B cell (primary cell): ENCODE results near the gene TMEM254. TPM values are rescaled to one million over a fixed set of nuclear protein-coding genes. Genes with fewer than 3 reads are reported as not detected.
"Not testable (repeated sequence)": the region's sequence is repeated elsewhere in the genome, so short reads cannot be mapped to it uniquely, and the experiment has no call there.

Experiments used
- ATAC-seq: fragments of 200-7000 bp; cut with Tn5 transposase; one replicate; pipeline ENCODE4 v1.10.0; 2021; ENCODE audit warnings: low read depth, mild to moderate bottlenecking, moderate number of reproducible peaks, moderate library complexity
- CTCF ChIA-PET: fragments of 350-600 bp; sonication (Branson Sonifier 250); formaldehyde crosslinking; loops from one replicate; lab custom pipeline; 2021; ENCODE audit warnings: antibody characterized with exemption, inconsistent platforms; lab: Charles Lee
- POLR2A ChIA-PET: fragments of 350-600 bp; sonication (Branson Sonifier 250); formaldehyde crosslinking; loops from one replicate; lab custom pipeline; 2021; ENCODE audit warnings: antibody characterized with exemption; lab: Charles Lee
- DNase-seq: peaks from one replicate; pipeline ENCODE4 v3.0.0; 2013
- H2AFZ ChIP-seq: 2 replicates; pipeline ENCODE4 v1.6.1; 2012; ENCODE audit warnings: mild to moderate bottlenecking, low read depth, low read length; ENCODE audit not compliant: insufficient read depth, poor library complexity, severe bottlenecking
- H3K27ac ChIP-seq, 2 donors: 1 replicate in 1 of 2; 2 replicates in 1 of 2; pipeline ENCODE4 v1.5.1; 2012 to 2013; ENCODE audit warnings: low read length in 2 of 2, mild to moderate bottlenecking in 2 of 2, moderate library complexity in 1 of 2
- H3K27me3 ChIP-seq, 4 experiments: fragments of 200-600 bp in 1 of 4; sonication (generic) in 1 of 4; replicated peaks in 1 of 4; 1 replicate in 2 of 4; 2 replicates in 2 of 4; pipeline versions ENCODE4 v1.6.1 to v1.7.0; 2013 to 2016; ENCODE audit warnings: low read length in 3 of 4, mild to moderate bottlenecking in 2 of 4, mixed read lengths in 1 of 4, moderate library complexity in 1 of 4; ENCODE audit not compliant: insufficient read depth in 4 of 4, control insufficient read depth in 3 of 4; ENCODE audit errors: control extremely low read depth in 1 of 4
- H3K36me3 ChIP-seq, 2 experiments: replicated peaks in 1 of 2; 1 replicate in 1 of 2; 2 replicates in 1 of 2; pipeline versions ENCODE4 v1.6.1 to v1.7.1; 2013; ENCODE audit warnings: low read length in 1 of 2; ENCODE audit not compliant: insufficient read depth in 2 of 2, control insufficient read depth in 1 of 2; ENCODE audit errors: control extremely low read depth in 1 of 2, extremely low read depth in 1 of 2
- H3K4me1 ChIP-seq, 2 donors: fragments of 200-600 bp in 1 of 2; sonication (generic) in 1 of 2; 1 replicate in 1 of 2; 2 replicates in 1 of 2; pipeline versions ENCODE4 v1.5.1 to v1.6.1; 2013 to 2017; ENCODE audit warnings: low read length in 2 of 2; ENCODE audit not compliant: control insufficient read depth in 2 of 2, insufficient read depth in 2 of 2
- H3K4me2 ChIP-seq: replicated peaks from 2 replicates; pipeline ENCODE3; 2012; ENCODE audit warnings: mild to moderate bottlenecking, low read depth, low read length; ENCODE audit not compliant: poor library complexity, severe bottlenecking
- H3K4me3 ChIP-seq, 5 experiments: fragments of 200-600 bp in 1 of 5; sonication (generic) in 1 of 5; 1 replicate in 3 of 5; 2 replicates in 2 of 5; pipeline versions ENCODE4 v1.5.1 to v1.7.0; 2011 to 2016; ENCODE audit warnings: low read length in 4 of 5, mild to moderate bottlenecking in 4 of 5, low read depth in 2 of 5, control low read depth in 1 of 5, moderate library complexity in 1 of 5; ENCODE audit not compliant: insufficient read depth in 1 of 5; ENCODE audit errors: control extremely low read depth in 1 of 5, extremely low read depth in 1 of 5
- H3K79me2 ChIP-seq: fragments of 200-600 bp; sonication (generic); one replicate; pipeline ENCODE4 v1.6.0; 2016; ENCODE audit warnings: low read length; ENCODE audit not compliant: control insufficient read depth, insufficient read depth
- H3K9ac ChIP-seq: fragments of 200-600 bp; sonication (generic); 2 replicates; pipeline ENCODE4 v1.6.1; 2017; ENCODE audit warnings: mild to moderate bottlenecking, low read length, moderate library complexity
- H3K9me3 ChIP-seq, 3 donors: one replicate each; pipeline versions ENCODE4 v1.6.1 to v1.7.1; 2013; ENCODE audit warnings: low read length in 2 of 3; ENCODE audit not compliant: control insufficient read depth in 2 of 3, insufficient read depth in 1 of 3; ENCODE audit errors: control extremely low read depth in 1 of 3
- H4K20me1 ChIP-seq: 2 replicates; pipeline ENCODE4 v1.6.0; 2012; ENCODE audit warnings: mild to moderate bottlenecking, low read length; ENCODE audit not compliant: insufficient read depth, control insufficient read depth, poor library complexity, severe bottlenecking
- H3K27ac Mint-ChIP-seq: one replicate; pipeline ENCODE4 v1.8.0; 2021; ENCODE audit warnings: mixed read lengths
- H3K27me3 Mint-ChIP-seq: one replicate; pipeline ENCODE4 v1.8.0; 2021; ENCODE audit warnings: mixed read lengths
- H3K4me1 Mint-ChIP-seq: one replicate; pipeline ENCODE4 v1.8.0; 2021; ENCODE audit warnings: mixed read lengths
- H3K4me3 Mint-ChIP-seq: one replicate; pipeline ENCODE4 v1.8.0; 2021; ENCODE audit warnings: mixed read lengths
- H3K9me3 Mint-ChIP-seq: one replicate; pipeline ENCODE4 v1.8.0; 2022; ENCODE audit warnings: mixed read lengths; ENCODE audit not compliant: insufficient read depth
- CTCF ChIP-seq: fragments of 200-600 bp; IDR thresholded peaks from one replicate; pipeline ENCODE4 v1.8.0; 2022; ENCODE audit warnings: antibody characterized with exemption, mild to moderate bottlenecking
- EZH2 ChIP-seq: IDR thresholded peaks from 2 replicates; pipeline ENCODE4 v1.6.1; 2012; ENCODE audit warnings: borderline replicate concordance, low read depth, mild to moderate bottlenecking, moderate library complexity, low read length; ENCODE audit not compliant: insufficient read depth, poor library complexity, severe bottlenecking
- WGBS: methylation state at CpG from one replicate; pipeline ENCODE4 v1.1.5; 2013; ENCODE audit warnings: missing lambda C conversion rate; ENCODE audit not compliant: insufficient coverage; 5-methylcytosine and 5-hydroxymethylcytosine counted together
- intact Hi-C: fragments of 100-400 bp; cut with micrococcal nuclease; formaldehyde crosslinking; loops from one replicate; pipeline ENCODE4 v1.10.0; 2022
- polyA plus RNA-seq: library from polyadenylated mRNA; depleted of rRNA; stranded (reverse); fragments of >200 nt; gene quantifications from 2 replicates; pipeline ENCODE4 v1.2.3, GENCODE V29; 2012
- total RNA-seq, 2 donors: library from RNA; stranded (reverse); fragments of 120-200 nt in 1 of 2; gene quantifications; 1 replicate in 1 of 2; 2 replicates in 1 of 2; pipeline versions ENCODE4 v1.2.3 to v1.2.4, GENCODE V29; 2013 to 2022

The TMEM254 gene
- total and polyA plus RNA-seq, 2 donors (not counting 1 experiment from before 2014, with no cell fraction given), result 9.8 to 13.1 TPM

GRCh38 chr10:80066809-80067208 is 11.7 kb upstream of the TMEM254 start:
- H3K27me3 Mint-ChIP-seq, result peaks cover 7% of the 10 kb centered on the region
- no peaks in the 10 kb centered on the region for H3K79me2 ChIP-seq
- H3K36me3 ChIP-seq, result no peaks in the 10 kb centered on the region
- H3K27ac ChIP-seq, result no peak overlapping the region
- H3K4me3 Mint-ChIP-seq, result no peak overlapping the region
- 90% methylated on average over 2 of the region's 4 CpGs for WGBS
- intact Hi-C loops, result no loop called here
- H3K9ac ChIP-seq, result no peak overlapping the region
- no peak overlapping the region for H3K4me3 ChIP-seq
- H3K4me1 ChIP-seq, result no peaks in the 10 kb centered on the region
- no peak overlapping the region for H3K4me2 ChIP-seq
- no peaks in the 10 kb centered on the region for H4K20me1 ChIP-seq
- no peaks in the 10 kb centered on the region for H3K9me3 Mint-ChIP-seq
- no peak overlapping the region for H2AFZ ChIP-seq
- no peaks in the 10 kb centered on the region for H3K4me1 Mint-ChIP-seq
- POLR2A ChIA-PET, result no interaction called here
- TF ChIP-seq EZH2, result no peak
- TF ChIP-seq CTCF, result no peak
- H3K9me3 ChIP-seq, result peaks cover 0 to 2% (median 0%) of the 10 kb centered on the region in 3 donors
- DNase-seq, result no peak
- CTCF ChIA-PET, result interaction anchor here (0.7 to 1.6 kb wide), 3 partner anchors 8 to 194 kb away, joined by 3 to 6 read pairs (median 3); no protein-coding TSS in a partner anchor
- H3K27me3 ChIP-seq, result peaks cover 0 to 3% (median 0%) of the 10 kb centered on the region in 4 experiments
- no peak overlapping the region for H3K27ac Mint-ChIP-seq
- ATAC-seq, result no peak

- H3K4me1 Mint-ChIP-seq, H3K9me3 ChIP-seq, intact Hi-C loops, H3K27ac ChIP-seq, H3K79me2 ChIP-seq, H3K4me1 ChIP-seq, H3K27me3 Mint-ChIP-seq, H3K36me3 ChIP-seq, H3K4me3 ChIP-seq, H4K20me1 ChIP-seq, DNase-seq, H3K4me3 Mint-ChIP-seq, ATAC-seq, POLR2A ChIA-PET, H3K4me2 ChIP-seq, H2AFZ ChIP-seq, H3K27me3 ChIP-seq, H3K27ac Mint-ChIP-seq, H3K9ac ChIP-seq, H3K9me3 Mint-ChIP-seq: not testable (repeated sequence)
- CTCF ChIA-PET, result interaction anchor here (1.3 to 1.6 kb wide), 2 partner anchors 9 to 11 kb away, joined by 3 to 6 read pairs; no protein-coding TSS in a partner anchor
Observed at GRCh38 chr10:80067821-80068220, 10.6 kb upstream of the TMEM254 start.
